ENCODE results near the gene PAX5. TPM values are rescaled to one million over a fixed set of nuclear protein-coding genes. Genes with fewer than 3 reads are reported as not detected.

Gene PAX5
- total RNA-seq, 2 donors from 2014 or later, result 0.52 TPM; not detected in 1

DNA sequence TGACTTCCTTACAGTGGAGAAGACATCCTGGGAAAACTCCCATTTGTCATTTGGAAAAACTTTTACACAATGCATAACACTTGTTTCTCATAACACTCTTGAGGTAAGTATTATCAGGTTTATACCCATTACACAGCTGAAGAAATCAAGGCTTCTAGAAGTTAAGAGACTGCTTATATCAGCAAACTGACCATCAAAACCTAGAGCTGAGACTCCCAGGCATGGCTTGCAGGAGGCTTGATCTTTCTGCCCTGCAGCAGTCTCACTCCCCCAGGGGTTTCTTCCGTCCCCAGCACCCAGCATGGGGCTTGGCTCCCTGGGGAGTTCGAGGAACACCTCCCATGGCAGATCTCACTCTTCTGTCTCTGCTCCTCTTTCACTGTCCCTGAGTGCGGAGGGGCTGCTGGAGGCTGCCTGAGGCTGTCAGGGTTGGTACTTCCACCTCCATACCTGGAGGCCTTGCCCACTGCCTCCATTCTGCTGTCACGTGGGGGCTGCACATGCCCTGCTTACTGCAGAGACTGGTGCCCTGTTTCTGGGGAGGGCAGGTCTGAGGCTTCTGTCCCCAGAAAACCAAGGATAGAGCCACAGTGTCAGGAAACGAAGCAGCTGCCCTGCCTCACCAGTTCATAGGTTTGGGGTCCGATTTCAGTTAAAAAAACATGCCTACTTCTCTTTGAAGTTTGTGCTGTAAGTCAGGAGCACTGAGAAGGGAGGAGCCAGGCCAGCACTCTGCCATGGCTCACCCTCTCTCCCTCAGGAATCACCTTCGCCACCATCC, 202.5 kb downstream of the PAX5 start:
- intact Hi-C loops (cut with DNase I), result no loop called here
- TF ChIP-seq POLR2A (IDR thresholded peaks at IDR 0.05), result no peak
- TF ChIP-seq, protein P1, sequence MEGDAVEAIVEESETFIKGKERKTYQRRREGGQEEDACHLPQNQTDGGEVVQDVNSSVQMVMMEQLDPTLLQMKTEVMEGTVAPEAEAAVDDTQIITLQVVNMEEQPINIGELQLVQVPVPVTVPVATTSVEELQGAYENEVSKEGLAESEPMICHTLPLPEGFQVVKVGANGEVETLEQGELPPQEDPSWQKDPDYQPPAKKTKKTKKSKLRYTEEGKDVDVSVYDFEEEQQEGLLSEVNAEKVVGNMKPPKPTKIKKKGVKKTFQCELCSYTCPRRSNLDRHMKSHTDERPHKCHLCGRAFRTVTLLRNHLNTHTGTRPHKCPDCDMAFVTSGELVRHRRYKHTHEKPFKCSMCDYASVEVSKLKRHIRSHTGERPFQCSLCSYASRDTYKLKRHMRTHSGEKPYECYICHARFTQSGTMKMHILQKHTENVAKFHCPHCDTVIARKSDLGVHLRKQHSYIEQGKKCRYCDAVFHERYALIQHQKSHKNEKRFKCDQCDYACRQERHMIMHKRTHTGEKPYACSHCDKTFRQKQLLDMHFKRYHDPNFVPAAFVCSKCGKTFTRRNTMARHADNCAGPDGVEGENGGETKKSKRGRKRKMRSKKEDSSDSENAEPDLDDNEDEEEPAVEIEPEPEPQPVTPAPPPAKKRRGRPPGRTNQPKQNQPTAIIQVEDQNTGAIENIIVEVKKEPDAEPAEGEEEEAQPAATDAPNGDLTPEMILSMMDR (IDR thresholded peaks at IDR 0.05), result no peak
- Histone ChIP-seq H3K9me3 (no peaks in the 10 kb centered on the region), H3K4me1 (peaks cover 4% of the 10 kb centered on the region), H3K27me3 (no peaks in the 10 kb centered on the region), H3K36me3 (replicated peaks in 1 of 2; ENCODE audit: insufficient read depth in 1 of 2, low read depth in 2 of 2) (no peaks in the 10 kb centered on the region), H3K27ac (no peak overlapping the region), H3K4me3 (no peak overlapping the region)
- ATAC-seq (no peak), DNase-seq (no peak)
- 76 to 83% methylated on average over 4 to 7 of the region's 7 CpGs for WGBS, 2 donors

DNA sequence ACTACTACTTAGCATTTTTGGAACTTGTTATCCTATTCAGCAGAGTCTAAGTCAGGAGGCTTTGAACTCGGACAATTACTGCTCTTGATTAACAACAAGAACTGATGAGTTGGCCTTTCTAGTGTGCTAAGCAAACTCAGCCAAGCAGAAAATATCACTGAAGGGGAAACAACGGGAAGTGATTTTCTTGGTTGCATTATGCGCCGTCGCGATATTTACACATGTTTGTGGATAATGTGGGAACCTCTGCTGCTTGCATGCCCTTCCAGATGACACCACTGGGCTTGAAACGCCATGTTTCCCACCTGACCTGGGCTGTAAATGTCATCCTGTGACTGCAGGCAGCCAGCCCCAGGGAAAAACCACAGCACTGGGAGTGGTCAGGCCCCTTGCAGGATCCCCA, 205.5 kb downstream of the PAX5 start:
- no peak for ATAC-seq
- Histone ChIP-seq H3K36me3 (replicated peaks in 1 of 2; ENCODE audit: insufficient read depth in 1 of 2, low read depth in 2 of 2) (no peaks in the 10 kb centered on the region), H3K27ac (no peak overlapping the region), H3K4me3 (no peak overlapping the region), H3K27me3 (no peaks in the 10 kb centered on the region), H3K9me3 (no peaks in the 10 kb centered on the region), H3K4me1 (no peaks in the 10 kb centered on the region)
- TF ChIP-seq POLR2A (IDR thresholded peaks at IDR 0.05), result no peak
- TF ChIP-seq, protein P1 (IDR thresholded peaks at IDR 0.05), result no peak
- WGBS, 2 donors, result 76 to 81% methylated on average over 7 of the region's 7 CpGs
- intact Hi-C loops (cut with DNase I), result no loop called here
- DNase-seq, result no peak

DNA sequence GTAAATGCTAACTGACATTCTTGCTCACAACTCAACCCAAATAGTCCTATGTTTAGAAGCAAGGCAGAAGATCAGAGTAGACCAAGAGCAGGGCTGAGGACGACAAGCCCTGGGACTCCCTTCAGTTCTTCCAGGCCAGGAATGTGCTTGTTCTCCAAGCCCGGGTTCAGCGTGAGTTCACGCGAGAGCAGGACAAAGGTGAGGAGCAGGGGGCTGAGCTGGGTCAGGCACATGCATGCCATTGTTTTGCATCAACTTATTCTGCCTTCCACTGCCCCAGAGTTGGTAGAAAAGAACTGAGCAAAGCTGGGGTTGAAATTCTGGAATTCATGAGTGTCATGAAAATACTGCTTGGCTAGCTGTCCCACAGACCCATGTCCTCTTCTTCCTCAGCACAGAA, 206.5 kb downstream of the PAX5 start:
- DNase-seq, result no peak
- no peak for TF ChIP-seq POLR2A (IDR thresholded peaks at IDR 0.05)
- TF ChIP-seq, protein P1 (IDR thresholded peaks at IDR 0.05), result no peak

DNA sequence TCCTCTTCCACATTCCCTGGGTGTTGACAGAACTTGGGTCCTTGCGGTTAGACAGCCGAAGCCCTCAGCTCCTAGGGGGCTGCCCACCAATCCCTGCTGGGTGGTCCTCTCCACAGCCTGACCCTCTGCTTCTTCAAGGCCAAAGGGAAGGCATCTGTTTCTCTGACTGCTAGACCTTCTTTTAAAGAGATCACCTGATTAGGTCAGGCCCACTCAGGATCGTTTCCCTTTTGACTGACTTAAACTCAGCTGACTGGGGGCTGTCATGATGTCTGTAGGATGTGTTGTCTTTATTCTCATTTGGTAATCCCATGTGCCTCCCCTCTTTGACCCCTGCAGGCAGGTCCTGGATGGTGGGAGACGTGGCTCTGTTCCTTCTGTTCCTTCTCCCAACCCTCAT, 207.5 kb downstream of the PAX5 start:
- no peaks in the 10 kb centered on the region for H3K36me3 ChIP-seq (replicated peaks in 1 of 2; ENCODE audit: insufficient read depth in 1 of 2, low read depth in 2 of 2)
- TF ChIP-seq POLR2A (IDR thresholded peaks at IDR 0.05), result no peak
- TF ChIP-seq, protein P1 (IDR thresholded peaks at IDR 0.05), result no peak
- no peaks in the 10 kb centered on the region for H3K27me3 ChIP-seq
- no peaks in the 10 kb centered on the region for H3K9me3 ChIP-seq
- 77 to 81% methylated on average over 4 of the region's 4 CpGs for WGBS, 2 donors
- ATAC-seq (no peak), DNase-seq (no peak)
- no peak overlapping the region for H3K4me3 ChIP-seq
- intact Hi-C loops (cut with DNase I), result no loop called here
- no peak overlapping the region for H3K27ac ChIP-seq
- H3K4me1 ChIP-seq, result no peaks in the 10 kb centered on the region

More for the DNA sequence above, 206.5 kb downstream of the PAX5 start:
- no peak for ATAC-seq
- Histone ChIP-seq H3K27me3 (no peaks in the 10 kb centered on the region), H3K36me3 (replicated peaks in 1 of 2; ENCODE audit: insufficient read depth in 1 of 2, low read depth in 2 of 2) (no peaks in the 10 kb centered on the region), H3K9me3 (no peaks in the 10 kb centered on the region), H3K27ac (no peak overlapping the region), H3K4me1 (no peaks in the 10 kb centered on the region), H3K4me3 (no peak overlapping the region)
- intact Hi-C loops (cut with DNase I), result no loop called here
- WGBS, 2 donors, result 66 to 71% methylated on average over 5 of the region's 5 CpGs

DNA sequence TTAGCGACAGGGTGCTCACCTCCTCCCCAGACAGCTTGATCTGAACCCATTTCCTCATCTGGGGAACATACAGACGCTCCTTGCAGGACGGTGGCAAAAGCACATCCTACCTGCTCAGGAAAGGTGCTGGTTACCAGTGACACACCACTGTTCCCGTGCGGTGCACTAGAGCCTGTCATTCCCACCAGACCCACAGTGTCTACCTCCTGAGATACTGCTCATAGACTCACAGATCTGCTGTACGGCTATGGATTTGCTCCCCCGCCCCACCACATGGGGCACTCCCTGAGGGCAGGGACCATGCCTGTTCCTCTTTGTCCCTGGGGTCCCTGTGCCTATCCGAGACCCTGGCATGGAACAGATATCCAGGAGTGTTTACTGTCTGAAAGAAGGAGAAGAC, 208.9 kb downstream of the PAX5 start:
- Histone ChIP-seq H3K27me3 (peaks cover 0 to under 1% of the 10 kb centered on the region in 2 donors), H3K4me3 (no peak overlapping the region), H3K4me1 (no peaks in the 10 kb centered on the region), H3K36me3 (replicated peaks in 1 of 2; ENCODE audit: insufficient read depth in 1 of 2, low read depth in 2 of 2) (no peaks in the 10 kb centered on the region), H3K9me3 (no peaks in the 10 kb centered on the region), H3K27ac (no peak overlapping the region)
- TF ChIP-seq, protein P1 (IDR thresholded peaks at IDR 0.05), result no peak
- ATAC-seq (no peak), DNase-seq (no peak)
- WGBS, 2 donors, result 74 to 75% methylated on average over 2 to 8 of the region's 8 CpGs
- intact Hi-C loops (cut with DNase I), result no loop called here
